UCSD-AML1 (cell line): Measurements from ENCODE around the gene ARL10.
"Not testable (repeated sequence)": the region's sequence is repeated elsewhere in the genome, so short reads cannot be mapped to it uniquely, and the experiment has no call there.

Source experiments
- DNase-seq: peaks from one replicate; lab custom pipeline; 2025; ENCODE audit not compliant: unreplicated experiment; lab: John Stamatoyannopoulos, UW

Gene ARL10

GRCh38 chr5:176388444-176389134 is 23.3 kb downstream of the ARL10 start, which contains the start of the genes HIGD2A and NOP16:
HIGD2A (plus strand) TSS chr5:176388751; CDS start chr5:176388820, 69 bp downstream.
NOP16 (minus strand) TSS chr5:176388598; CDS start chr5:176388539, 59 bp downstream.
- DNase-seq, result peak; percentile 98

GRCh38 chr5:176389135-176390123 is 24.1 kb downstream of the ARL10 start:
- no peak for DNase-seq

- no peak for DNase-seq
Observed at GRCh38 chr5:176391479-176391878, 26.2 kb downstream of the ARL10 start.

GRCh38 chr5:176391999-176392398 is 26.7 kb downstream of the ARL10 start:
- peak; percentile 26 for DNase-seq

GRCh38 chr5:176392526-176392925 is 27.2 kb downstream of the ARL10 start:
- DNase-seq, result no peak

GRCh38 chr5:176394096-176394495 is 28.8 kb downstream of the ARL10 start:
- DNase-seq, result no peak

GRCh38 chr5:176394881-176395675 is 29.8 kb downstream of the ARL10 start:
- DNase-seq, result no peak

- no peak for DNase-seq
Observed at GRCh38 chr5:176396330-176396729, 31.0 kb downstream of the ARL10 start.

- DNase-seq, result no peak
Observed at GRCh38 chr5:176397736-176398420, 32.6 kb downstream of the ARL10 start.

- no peak for DNase-seq
Observed at GRCh38 chr5:176400382-176401156, 35.3 kb downstream of the ARL10 start.

GRCh38 chr5:176401281-176402205 is 36.3 kb downstream of the ARL10 start:
- DNase-seq, result no peak

GRCh38 chr5:176405656-176406435 is 40.6 kb downstream of the ARL10 start:
- DNase-seq, result no peak

- DNase-seq, result no peak
Observed at GRCh38 chr5:176406436-176407052, 41.3 kb downstream of the ARL10 start.

- no peak for DNase-seq
Observed at GRCh38 chr5:176407456-176408251, 42.4 kb downstream of the ARL10 start.

GRCh38 chr5:176408252-176408573 is 42.9 kb downstream of the ARL10 start:
- DNase-seq, result not testable (repeated sequence)

GRCh38 chr5:176408590-176408989 is 43.3 kb downstream of the ARL10 start:
- DNase-seq, result no peak

GRCh38 chr5:176409765-176410164 is 44.5 kb downstream of the ARL10 start:
- DNase-seq, result no peak
